KBM-7 (cell line): ENCODE measurements around the gene FGFBP2.
A peak's percentile ranks its signal among the peaks of the same experiment; 100 is the strongest.

Source experiments
- DNase-seq: peaks from one replicate; pipeline ENCODE4 v3.0.0-alpha.2; 2015
- in situ Hi-C: fragments of 300-500 bp; cut with MboI; formaldehyde crosslinking; loops from 2 replicates; pipeline ENCODE4 v1.14.3; 2020; ENCODE audit warnings: low sequenced_read_pairs, low pct_unique_long_range_greater_than_20kb, mixed read lengths

Gene FGFBP2, protein sequence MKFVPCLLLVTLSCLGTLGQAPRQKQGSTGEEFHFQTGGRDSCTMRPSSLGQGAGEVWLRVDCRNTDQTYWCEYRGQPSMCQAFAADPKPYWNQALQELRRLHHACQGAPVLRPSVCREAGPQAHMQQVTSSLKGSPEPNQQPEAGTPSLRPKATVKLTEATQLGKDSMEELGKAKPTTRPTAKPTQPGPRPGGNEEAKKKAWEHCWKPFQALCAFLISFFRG

DNA sequence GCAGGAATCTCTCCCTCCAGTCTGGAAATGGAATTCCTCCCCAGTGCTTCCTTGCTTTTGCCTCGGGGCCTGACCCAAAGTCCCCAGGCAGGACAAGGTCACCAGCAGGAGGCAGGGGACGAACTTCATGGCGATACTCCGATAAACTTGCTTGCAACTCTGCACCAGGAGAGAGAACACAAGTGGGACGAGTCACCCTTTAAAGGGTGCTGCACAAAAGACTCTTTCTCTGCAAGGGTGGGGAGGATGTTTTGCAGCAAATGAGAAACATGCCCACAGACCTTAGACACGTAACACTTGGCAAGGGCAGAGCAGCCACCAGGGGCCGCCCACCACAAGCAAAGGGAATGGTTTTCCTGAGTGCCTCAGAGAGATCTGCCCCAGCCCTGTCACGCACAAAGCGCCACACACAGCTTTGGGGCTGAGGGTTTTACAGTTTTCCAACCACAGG lies at the start of gene FGFBP2:
Gene FGFBP2, minus strand, starts transcription at position 175 of the 451 bp plus-strand sequence. Its CDS starts 46 bp downstream, at position 129.
- DNase-seq: peak; percentile 20
- in situ Hi-C loops: no loop called here

DNA sequence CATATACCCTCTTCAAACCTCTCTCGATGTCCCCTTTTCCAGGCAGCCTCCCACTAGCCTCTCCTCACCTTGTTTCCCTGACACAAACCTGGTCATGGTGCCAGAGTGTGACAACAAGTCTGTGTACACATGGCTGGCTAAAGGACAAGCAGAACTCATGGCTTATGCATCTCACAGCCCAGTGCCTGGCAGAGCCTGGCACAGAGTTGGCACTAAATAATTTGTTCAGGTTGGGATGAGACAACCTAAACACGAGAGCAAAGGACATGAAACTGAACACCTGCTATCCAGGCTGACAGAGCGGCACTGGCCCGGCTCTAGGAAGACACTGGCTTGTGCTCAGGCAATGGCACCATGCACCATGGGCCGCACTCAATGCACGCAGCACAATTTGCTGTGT lies 48.2 kb upstream of the FGFBP2 start:
- no peak for DNase-seq
- in situ Hi-C loops: no loop called here

DNA sequence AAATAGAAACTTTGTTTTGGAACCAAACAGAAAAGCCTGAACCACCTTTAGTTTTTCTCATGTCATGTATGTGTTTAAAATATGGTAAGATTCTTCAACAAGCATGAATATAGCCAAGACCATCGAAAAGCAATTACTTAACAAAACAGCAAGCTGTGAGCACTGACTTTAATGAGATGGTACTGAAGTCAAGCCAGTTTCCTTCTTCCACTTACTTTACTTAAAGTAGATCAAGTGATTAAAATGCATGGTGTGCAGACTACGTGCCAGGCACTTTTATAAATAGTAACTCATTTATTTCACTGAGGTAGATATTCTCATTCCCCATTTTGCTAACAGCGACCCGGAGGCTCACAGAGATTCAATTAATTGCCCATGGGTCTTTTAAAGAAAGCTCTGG lies 46.2 kb upstream of the FGFBP2 start:
- in situ Hi-C loops: no loop called here
- DNase-seq: no peak

DNA sequence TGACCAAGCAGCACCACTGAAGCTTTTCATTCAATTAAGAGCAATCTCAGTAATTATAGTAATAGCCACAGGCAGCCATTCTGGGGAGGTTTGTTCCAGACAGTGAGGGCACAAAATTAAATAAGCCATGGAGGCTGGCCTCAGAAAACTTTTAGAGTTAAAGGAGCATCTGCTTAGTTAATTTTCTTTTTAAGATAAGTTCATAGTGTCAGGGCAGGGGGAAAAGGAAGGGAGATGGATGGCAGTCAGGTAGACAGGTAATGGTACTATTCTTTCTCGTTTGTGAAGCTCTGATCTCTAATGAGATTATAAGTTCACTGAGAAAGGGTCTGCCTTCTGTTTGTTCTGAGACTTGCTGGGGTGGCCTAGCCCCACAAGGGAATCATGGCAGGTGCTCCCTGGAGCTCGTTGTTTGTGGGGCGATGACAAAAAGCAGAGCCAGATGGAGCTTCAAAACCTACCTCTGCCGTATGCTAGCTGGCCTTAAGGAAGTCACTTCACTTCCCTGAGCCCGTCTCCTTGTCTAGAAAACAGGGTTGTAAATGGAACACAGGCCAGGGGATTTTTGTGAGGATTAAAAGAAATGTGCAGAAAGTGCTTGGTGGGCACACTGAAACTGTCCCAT lies 44.6 kb upstream of the FGFBP2 start:
- no peak for DNase-seq
- in situ Hi-C loops: no loop called here

DNA sequence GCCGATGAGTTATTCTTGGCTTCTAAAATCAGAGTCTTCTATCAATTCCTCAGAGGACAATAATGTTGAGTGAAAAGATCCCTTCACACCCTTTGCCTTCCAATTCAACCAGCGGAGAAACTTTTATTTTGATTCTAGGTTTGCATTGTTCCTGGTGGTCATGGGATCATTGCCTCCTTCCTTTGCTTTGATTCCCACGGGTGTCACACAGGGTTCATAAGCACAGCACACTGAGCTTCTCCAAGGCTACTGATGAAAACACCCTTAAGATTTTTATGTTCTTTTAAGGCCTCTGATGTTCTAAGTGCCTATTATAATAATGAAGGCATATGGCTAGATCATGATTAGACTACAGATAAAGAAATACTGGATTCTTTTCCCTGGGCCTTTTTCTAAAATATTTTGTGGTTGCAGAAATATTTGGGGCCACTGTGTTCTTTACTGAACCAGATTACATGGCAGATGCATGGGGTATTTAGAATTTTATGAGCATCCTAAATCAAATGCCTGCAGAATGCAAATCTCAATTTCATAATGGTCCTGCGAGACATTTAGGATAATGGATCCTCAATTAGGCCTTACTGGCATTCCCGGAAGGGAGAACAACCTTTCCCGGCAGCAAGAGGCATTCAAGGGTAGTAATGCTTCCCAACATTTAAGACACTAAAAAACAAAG lies 43.9 kb upstream of the FGFBP2 start:
- no peak for DNase-seq
- in situ Hi-C loops: no loop called here

DNA sequence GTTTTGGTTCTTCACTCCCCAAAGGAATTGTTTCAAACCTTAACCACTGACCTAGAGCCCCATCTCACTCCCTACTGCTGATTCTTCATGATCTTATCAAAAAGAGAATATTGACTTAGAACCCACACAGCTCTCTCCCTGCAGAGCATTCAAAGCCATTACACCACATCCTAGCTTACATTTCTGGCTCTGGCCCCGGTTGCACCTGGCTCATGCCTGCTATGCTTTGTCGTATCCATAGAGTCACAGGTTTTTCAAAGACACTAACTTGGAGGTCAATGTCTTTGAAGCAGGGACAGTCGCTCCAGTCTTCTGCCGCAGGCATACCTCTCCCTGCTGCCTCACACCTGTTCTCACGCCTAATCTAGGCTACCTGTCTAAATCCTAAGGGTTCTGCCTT lies 42.7 kb upstream of the FGFBP2 start:
- in situ Hi-C loops: no loop called here
- no peak for DNase-seq

DNA sequence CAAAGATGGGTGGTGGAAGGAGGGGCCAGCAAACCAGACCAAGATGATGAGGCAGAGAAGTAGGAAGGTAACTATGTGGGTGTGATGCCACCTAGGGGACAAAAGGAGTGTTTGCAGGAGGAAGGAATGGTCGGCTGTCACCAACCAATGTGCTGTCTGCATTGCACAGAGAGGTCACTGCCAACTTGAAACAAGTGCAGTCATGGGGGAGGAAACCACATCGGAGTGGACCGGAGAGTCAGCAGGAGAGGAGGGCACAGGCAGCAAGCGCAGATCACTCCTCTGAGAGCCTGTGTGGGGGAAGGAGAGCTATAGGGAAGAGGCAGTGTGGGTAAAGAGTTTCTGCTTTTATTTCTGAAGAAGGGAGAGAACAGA lies 38.5 kb upstream of the FGFBP2 start:
- DNase-seq: peak; percentile 73
- in situ Hi-C loops: no loop called here

DNA sequence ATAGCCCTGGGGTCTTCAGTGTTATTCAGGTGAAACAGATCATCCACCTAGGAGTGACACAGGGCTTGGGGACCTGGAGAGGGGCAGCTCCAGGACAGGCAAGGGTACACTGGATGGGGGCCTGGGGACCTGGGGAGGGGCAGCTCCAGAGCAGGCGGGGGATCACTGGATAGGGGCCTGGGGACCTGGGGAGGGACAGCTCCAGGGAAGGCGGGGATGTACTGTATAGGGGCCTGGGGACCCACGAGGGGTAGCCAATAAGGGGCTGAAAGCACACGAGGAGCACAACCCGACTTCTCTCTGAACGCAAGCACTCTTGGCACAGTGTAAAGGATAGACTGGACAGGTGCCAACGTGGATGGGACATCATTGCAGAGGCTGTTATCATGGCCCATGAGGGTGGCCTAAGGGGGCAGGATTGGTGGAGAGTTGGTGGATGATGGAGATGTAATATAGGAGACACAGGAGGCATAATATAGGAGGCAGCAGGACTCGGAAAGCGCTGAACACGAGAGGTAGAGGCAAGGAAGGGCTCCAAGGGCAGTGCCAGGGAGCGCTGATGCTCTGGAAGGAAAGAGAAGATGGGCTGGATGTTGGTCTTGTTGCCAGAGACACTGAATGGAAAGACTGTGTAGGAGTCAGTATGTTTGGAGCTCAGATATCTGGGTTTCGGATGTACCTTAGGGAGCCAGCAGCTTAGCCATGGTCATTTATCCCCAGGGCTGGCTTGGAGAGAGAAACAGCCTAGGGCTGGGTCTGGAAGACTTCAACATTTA lies 37.9 kb upstream of the FGFBP2 start:
- in situ Hi-C loops: no loop called here
- no peak for DNase-seq

DNA sequence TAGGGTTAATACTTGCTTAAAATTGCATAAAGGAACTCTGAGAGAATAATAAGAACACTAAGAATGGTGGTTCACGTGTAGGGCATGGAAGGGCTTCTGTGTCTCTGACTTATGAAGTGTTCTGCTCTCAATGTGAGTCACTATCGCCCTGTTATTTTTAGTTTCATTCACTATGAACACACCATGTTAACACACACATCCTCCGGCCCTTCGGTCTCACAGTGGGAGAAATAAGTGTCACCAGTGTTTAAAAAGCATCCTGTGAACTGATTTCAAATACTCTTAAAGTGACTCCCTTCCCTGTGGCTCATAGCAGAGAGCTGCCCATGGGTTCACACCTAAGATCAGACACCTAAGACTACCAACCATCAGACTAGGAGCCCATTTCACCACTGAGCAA lies 33.8 kb upstream of the FGFBP2 start:
- DNase-seq: no peak
- in situ Hi-C loops: no loop called here

DNA sequence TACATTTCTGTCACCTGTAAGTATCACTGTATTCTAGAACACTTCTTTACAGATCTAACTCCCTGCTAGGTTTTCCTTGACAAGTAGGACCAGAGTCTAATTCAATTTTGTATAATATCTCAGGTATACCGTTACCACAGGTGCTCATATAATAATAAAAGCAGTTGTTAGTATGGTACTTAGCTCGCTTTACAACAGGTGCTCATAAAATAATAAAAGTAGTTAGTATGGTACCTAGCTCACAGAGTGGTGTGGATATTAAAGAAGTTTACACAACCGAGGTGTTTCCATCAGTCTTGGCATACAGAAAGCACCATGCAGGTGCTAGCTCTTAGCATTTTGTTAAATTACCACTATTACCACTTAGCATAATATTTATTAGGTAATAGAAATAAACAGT lies 32.9 kb upstream of the FGFBP2 start:
- no peak for DNase-seq
- in situ Hi-C loops: no loop called here

DNA sequence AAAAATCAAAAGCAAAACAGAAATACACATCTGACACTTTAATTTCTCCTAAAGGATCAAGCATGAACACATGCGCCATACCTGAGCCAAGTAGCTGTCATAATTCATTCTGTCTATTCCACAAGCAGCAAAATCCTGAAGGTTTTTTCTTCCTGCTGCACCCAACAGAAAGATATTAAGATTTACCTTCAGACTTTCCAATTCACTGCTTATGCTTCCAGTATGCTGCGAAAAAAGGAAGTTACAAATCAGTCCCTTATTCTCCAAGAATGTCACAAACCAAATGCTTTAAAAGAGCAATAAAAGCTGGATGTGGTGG lies 29.2 kb upstream of the FGFBP2 start:
- in situ Hi-C loops: no loop called here
- DNase-seq: peak; percentile 14

DNA sequence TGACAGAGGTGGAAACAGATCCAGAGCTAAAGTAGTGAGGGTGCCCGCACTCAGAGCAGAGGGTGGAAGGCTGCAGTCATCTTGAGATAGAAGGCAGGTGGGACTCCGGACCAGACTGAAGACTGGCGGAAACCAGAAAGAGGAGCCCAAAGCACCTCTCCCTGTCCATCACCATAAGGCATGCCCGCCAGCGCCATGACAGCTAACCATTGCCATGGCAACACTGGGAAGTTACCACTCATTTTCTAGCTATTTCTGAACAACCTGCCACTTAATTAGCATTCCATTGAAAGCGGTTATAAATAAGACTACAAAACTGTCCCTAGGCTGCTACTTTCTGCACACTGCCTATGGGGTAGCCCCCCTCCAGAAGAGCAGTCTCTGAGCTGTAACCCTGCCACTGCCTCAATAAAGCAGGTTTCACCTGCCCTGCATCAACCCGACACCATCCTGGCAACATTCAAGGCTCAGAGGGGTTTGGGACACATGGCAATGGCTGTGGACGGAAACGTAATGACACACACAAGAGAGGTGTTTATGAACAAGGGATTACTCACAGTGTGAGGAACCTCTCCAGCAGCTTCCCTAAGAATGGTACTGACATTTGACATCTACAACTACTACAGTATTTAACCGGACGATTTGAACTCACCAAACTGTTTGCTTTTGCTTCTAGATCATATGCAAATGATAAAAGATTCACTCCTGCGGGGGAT lies 27.8 kb upstream of the FGFBP2 start:
- in situ Hi-C loops: no loop called here
- DNase-seq: no peak

DNA sequence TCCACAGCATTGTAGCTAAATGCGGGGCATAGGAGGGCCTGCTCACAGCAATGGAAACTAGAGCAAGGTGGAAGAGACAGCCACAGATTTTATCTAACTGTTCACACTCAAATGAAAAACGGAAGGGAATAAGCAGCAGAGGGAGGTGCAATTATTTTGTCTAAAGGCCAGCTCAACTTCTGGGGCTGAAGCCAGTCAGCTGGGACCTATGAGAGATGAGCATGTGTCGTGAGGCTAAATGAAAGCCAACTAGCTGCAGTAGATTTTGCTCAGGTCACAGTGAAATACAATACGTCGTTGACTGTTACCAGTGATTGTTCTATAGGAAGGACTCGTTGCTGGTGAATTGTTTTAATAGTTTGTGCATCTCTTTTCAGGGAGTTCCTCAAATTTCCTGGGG lies 26.4 kb upstream of the FGFBP2 start:
- in situ Hi-C loops: no loop called here
- no peak for DNase-seq

DNA sequence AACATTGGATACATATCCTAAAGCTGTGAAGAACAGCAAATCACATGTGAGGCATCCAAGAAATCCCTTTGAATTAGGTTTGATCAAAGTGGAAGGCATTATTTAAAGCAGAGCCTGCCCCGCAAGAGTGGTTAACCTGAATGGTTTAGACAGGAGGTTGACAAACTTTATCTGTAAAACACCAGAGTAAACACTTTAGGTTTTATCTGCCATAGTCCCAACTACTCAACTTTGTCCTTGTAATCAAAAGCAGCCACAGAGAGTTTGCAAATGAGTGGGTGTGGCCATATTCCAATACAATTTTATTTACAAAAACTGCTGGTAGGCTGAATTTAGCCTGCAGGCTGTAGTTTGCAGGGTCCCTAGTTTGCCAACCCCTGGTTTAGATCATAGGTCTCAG lies 25.2 kb upstream of the FGFBP2 start:
- in situ Hi-C loops: no loop called here
- DNase-seq: no peak

DNA sequence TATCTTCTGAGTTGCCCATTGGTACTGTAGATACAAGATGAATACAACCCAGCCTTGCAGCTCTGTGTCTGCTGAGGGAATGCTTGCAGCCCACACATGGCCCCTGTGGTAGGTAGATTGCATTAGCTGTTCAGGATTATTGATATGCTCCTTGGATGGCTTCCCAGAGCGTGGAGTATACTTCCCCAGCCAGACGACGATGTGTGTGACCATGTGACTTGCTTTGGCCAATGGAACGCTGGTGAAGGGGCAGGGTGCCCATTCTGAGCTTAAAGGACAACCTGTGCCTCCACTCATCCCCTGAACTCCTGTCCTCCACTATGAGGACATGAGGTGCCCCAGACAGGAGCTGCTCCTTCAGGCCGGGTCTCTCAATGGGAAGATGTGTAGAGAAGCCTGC lies 23.9 kb upstream of the FGFBP2 start:
- DNase-seq: no peak
- in situ Hi-C loops: no loop called here

DNA sequence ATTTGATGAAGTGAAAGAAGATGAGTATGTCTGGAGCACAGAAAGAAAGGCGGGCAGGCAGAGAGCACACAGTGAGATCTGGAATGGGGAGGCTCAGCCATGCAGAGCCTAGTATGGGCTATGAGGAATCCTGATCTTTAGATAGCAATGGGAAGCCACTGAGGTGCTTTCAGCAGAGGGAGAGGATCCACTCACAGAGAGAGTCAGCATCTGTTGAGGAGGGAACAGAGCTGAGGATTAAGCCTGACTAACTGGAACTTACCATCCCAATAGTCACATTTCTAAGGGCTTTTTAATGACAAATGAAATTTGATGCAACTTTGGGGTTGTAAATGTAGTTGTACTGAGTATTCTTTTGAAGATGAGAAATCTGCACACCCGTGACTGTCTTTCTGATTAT lies 20.6 kb upstream of the FGFBP2 start:
- DNase-seq: no peak
- in situ Hi-C loops: no loop called here

DNA sequence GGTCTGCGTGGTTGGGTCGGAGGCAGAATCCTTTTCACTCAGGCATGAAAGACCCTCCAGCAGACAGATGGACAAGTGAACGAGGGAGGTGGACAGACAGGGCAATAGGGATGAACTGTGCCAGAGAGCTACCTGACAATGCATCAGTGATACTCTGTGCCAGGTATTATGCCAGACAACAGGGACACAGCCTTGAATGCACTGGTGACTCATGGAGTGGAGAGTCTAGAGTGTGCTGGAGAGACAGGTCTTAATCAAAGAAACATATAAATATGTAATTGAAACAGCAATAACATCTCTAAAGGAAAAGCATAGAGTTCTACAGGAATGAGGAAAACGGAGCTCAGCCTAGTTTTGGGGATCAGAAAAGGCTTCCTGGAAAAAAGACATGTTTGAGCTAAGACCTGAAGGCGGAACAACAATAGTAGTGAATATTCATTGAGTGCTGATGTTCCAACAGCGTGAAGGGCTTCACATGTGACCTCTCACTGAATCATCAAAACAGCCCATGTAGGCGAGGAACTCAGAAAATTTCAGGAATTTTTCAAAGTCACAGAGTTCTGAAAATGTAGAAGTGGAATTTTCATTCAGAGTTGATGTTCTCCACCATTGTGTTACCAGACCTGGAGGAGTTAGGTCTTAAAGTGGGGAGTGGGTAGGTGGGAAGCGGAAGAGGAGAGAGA lies 20.0 kb upstream of the FGFBP2 start:
- in situ Hi-C loops: no loop called here
- no peak for DNase-seq

DNA sequence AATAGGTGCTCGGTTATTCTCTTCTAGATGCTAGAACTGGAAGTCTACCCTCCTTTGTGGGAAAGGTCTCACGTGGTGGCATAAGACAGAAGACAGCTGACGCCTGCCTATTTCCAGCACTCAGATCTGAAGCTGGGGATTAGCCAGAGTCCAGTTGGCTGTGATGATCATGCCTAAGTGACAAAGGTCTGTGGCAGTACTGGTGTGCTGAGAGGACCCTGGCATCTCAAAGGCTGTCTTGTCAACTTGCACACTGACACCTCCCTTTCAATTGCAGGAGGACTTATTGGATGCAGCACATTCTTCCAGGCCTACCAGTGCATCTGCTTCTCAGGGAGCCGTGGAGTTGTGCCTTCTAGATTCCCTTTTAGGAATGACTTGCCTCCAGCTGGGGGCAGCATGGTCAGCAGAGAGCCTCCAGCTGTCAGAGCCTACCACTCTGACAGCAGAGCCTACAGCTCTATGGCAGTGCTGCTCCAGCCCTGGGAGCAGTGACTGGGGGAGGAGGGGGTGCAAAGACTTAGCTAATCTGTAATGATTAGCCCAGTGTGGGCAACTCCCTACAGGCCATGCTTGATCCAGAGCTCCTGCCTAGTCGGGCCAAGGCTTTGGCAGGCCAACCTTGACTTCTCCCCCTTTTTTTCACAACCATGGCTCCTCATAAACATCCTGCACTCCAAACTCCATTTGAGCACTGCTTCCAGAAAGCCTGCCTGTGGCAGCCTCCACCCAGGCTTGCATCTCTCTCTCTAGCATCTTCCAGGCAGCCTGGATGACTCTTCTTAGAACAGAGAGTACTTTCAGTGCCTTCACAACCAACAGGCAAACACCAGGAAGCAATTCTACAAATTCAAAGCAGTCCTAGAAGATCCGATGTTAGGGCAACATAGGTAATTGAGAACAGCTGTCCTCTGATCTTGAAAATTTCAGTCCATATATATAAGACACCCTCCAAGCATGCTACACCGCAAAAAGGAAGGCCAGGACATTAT lies 13.8 kb upstream of the FGFBP2 start:
- in situ Hi-C loops: no loop called here
- DNase-seq: no peak
